GM13977 (cell line): ENCODE results near the gene TIMP3.

ENCODE experiments used
- DNase-seq: peaks from one replicate; pipeline ENCODE4 v3.0.0; 2012; ENCODE audit warnings: low spot score
- CTCF ChIP-seq: IDR thresholded peaks from 2 replicates; pipeline ENCODE4 v1.5.1; 2012; ENCODE audit warnings: mild to moderate bottlenecking, control low read depth; ENCODE audit not compliant: insufficient read depth; ENCODE audit errors: extremely low read depth, missing control alignments
- in situ Hi-C: fragments of 300-500 bp; cut with MboI; formaldehyde crosslinking; loops from one replicate; pipeline ENCODE4 v1.12.0; 2022; ENCODE audit warnings: low sequenced_read_pairs, low pct_unique_long_range_greater_than_20kb, mixed read lengths, inconsistent platforms; ENCODE audit not compliant: unreplicated experiment

The TIMP3 gene

GRCh38 chr22:32800994-32801536 is 440 bp upstream of the TIMP3 start:
- DNase-seq, result no peak
- no peak for TF ChIP-seq CTCF
- in situ Hi-C loops, result no loop called here

- in situ Hi-C loops, result no loop called here
- DNase-seq, result no peak
- no peak for TF ChIP-seq CTCF
Observed at GRCh38 chr22:32802237-32802765, 796 bp downstream of the TIMP3 start.

- TF ChIP-seq CTCF, result no peak
- no peak for DNase-seq
- in situ Hi-C loops, result no loop called here
Observed at GRCh38 chr22:32803020-32803737, 1.7 kb downstream of the TIMP3 start.

- in situ Hi-C loops, result no loop called here
- TF ChIP-seq CTCF, result no peak
- no peak for DNase-seq
Observed at GRCh38 chr22:32803738-32804435, 2.4 kb downstream of the TIMP3 start.

- TF ChIP-seq CTCF, result no peak
- no peak for DNase-seq
- in situ Hi-C loops, result no loop called here
Observed at GRCh38 chr22:32804531-32805360, 3.2 kb downstream of the TIMP3 start.

- no peak for TF ChIP-seq CTCF
- in situ Hi-C loops, result no loop called here
- DNase-seq, result no peak
Observed at GRCh38 chr22:32805361-32805881, 3.9 kb downstream of the TIMP3 start.
